ENCODE data around the gene EGLN2.

DNA sequence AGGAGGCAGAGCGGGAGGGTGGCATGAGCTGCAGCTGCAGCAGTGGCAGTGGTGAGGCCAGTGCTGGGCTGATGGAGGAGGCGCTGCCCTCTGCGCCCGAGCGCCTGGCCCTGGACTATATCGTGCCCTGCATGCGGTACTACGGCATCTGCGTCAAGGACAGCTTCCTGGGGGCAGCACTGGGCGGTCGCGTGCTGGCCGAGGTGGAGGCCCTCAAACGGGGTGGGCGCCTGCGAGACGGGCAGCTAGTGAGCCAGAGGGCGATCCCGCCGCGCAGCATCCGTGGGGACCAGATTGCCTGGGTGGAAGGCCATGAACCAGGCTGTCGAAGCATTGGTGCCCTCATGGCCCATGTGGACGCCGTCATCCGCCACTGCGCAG, 2.0 kb downstream of the EGLN2 start:
- TF ChIP-seq CTCF (IDR thresholded peaks at IDR 0.05) (no peak), POLR2A (IDR thresholded peaks at IDR 0.05) (no peak)

All from body of pancreas (tissue), 4 donors.